Activated CD8-positive, alpha-beta T cell treated with anti-CD3 and anti-CD28 coated beads, Interleukin-2, amount 10 ng/mL, durations not matched to agents 7 days and 5 days (primary cell): ENCODE measurements around the gene POLR2F. TPM values are rescaled to one million over a fixed set of nuclear protein-coding genes. Genes with fewer than 3 reads are reported as not detected.

Experiments used
- ATAC-seq: fragments of 150-1000 bp; cut with Tn5 transposase; one replicate; pipeline ENCODE4 v1.10.0; 2021; ENCODE audit warnings: moderate library complexity
- CTCF ChIA-PET: fragments of 350-600 bp; sonication (Branson Sonifier 250); formaldehyde crosslinking; loops from one replicate; lab custom pipeline; 2021; ENCODE audit warnings: antibody characterized with exemption; lab: Charles Lee
- POLR2A ChIA-PET: fragments of 350-600 bp; sonication (Branson Sonifier 250); formaldehyde crosslinking; loops from one replicate; lab custom pipeline; 2021; ENCODE audit warnings: antibody characterized with exemption; lab: Charles Lee
- DNase-seq: peaks from one replicate; pipeline ENCODE4 v3.0.0-alpha.2; 2020
- H3K27ac Mint-ChIP-seq: one replicate; pipeline ENCODE4 v1.8.0; 2021; ENCODE audit warnings: mild to moderate bottlenecking, mixed read lengths
- H3K27me3 Mint-ChIP-seq: one replicate; pipeline ENCODE4 v1.8.0; 2021; ENCODE audit warnings: low read depth, mixed read lengths
- H3K36me3 Mint-ChIP-seq: one replicate; pipeline ENCODE4 v1.8.0; 2021; ENCODE audit warnings: low read depth, mixed read lengths
- H3K4me1 Mint-ChIP-seq: one replicate; pipeline ENCODE4 v1.8.0; 2021; ENCODE audit warnings: low read depth, mixed read lengths
- H3K4me3 Mint-ChIP-seq: one replicate; pipeline ENCODE4 v1.8.0; 2021; ENCODE audit warnings: mild to moderate bottlenecking, mixed read lengths
- H3K9me3 Mint-ChIP-seq: one replicate; pipeline ENCODE4 v1.8.0; 2022; ENCODE audit warnings: mixed read lengths; ENCODE audit not compliant: insufficient read depth
- microRNA-seq: library from miRNA; unstranded; fragments of <30 nt; microRNA quantifications from one replicate; pipeline ENCODE4 v1.2.0, GENCODE V29; 2022
- total RNA-seq, 2 experiments: library from RNA; stranded (reverse); gene quantifications; one replicate each; pipeline ENCODE4 v1.2.3, GENCODE V29; 2021

POLR2F gene
- total RNA-seq, 2 experiments from 2014 or later: 71.7 to 73.8 TPM

DNA sequence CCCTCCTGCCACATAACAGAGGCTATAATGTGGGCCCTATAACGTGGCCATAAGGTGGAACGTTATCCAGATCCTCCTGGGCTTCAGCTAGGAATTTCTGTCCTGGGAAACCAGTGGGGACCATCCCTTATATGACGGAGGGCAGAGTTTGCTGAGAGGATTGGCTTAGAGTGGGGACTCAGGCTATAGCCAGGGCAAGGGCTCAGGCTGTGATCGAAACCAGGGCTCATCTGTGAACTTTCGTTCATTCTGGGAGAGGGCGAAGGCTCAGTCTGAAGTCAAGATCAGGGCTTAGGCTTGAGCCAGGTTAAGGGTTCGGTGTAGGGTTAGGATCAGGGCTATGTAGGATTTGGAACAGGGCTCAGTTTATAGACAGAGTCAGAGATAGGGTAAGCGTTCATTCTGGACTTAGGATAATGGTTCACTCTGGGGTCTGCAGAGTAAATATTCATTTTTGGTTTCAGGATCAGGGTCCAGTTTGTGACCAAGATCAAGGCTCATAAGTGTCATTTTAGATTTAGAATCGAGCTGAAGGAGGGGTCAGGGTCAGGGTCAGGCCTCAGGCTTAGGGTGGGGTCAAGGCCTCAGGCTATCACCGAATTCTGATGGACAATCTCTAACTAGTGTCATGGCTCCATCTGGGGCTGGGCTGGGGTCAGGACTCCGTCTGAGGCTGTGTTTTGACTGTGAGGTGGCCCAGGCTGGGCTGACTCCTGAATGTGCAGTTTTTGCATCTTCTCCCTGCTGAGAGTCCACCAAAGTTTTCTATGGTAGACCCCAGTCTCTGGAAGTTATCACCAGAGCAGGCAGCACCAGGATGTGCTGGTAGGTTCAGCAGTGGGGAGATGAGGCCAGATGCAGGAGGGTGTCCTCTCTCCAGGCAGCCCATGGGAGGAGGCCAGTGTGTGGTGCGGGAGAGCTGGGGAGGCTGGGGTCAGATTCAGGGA, 64.7 kb downstream of the POLR2F start:
- POLR2A ChIA-PET: interaction anchor here (0.6 kb wide), 1 partner anchor 236 kb away, joined by 3 read pairs; no protein-coding TSS in a partner anchor
- Mint-ChIP-seq H3K27me3 (no peaks in the 10 kb centered on the region), H3K36me3 (no peaks in the 10 kb centered on the region), H3K4me1 (peaks cover 3% of the 10 kb centered on the region), H3K9me3 (no peaks in the 10 kb centered on the region), H3K27ac (no peak overlapping the region), H3K4me3 (no peak overlapping the region)
- ATAC-seq (no peak), DNase-seq (no peak)
- CTCF ChIA-PET: interaction anchor here (0.7 to 1.3 kb wide), 2 partner anchors 17 to 34 kb away, joined by 3 to 4 read pairs; no protein-coding TSS in a partner anchor

Small RNA genes within 50 kb of the gene (microRNA-seq; reads per million reads assigned to microRNA genes)
- gene MIR4534: not detected
- 2.3 reads per million for gene MIR6820

Other genes with a start within 250 kb of the POLR2F start
- gene GCAT, start 145.8 kb upstream of the POLR2F start, total RNA-seq: 10 to 100 TPM; 14.3 to 18.3 TPM
- gene GALR3, start 130.3 kb upstream of the POLR2F start, total RNA-seq: under 1 TPM in 1 of 2 experiments, not detected in 1; 0.24 TPM
- gene ANKRD54, start 109.4 kb upstream of the POLR2F start, total RNA-seq: 10 to 100 TPM; 28.6 to 29.9 TPM
- gene EIF3L, start 104.3 kb upstream of the POLR2F start, total RNA-seq: 100 to 1,000 TPM; 391 to 410 TPM
- 10 to 100 TPM; 21.3 to 24.5 TPM for gene MICALL1, start 47.4 kb upstream of the POLR2F start, total RNA-seq
- gene C22orf23, start 98 bp upstream of the POLR2F start, total RNA-seq: not detected
- not detected for gene SOX10, start 30.9 kb downstream of the POLR2F start, total RNA-seq
- gene PICK1, start 103.7 kb downstream of the POLR2F start, total RNA-seq: 10 to 100 TPM; 12.7 to 14.0 TPM
- not detected for gene SLC16A8, start 130.5 kb downstream of the POLR2F start, total RNA-seq
- under 1 TPM; 0.47 to 0.58 TPM for gene BAIAP2L2, start 157.0 kb downstream of the POLR2F start, total RNA-seq
- 10 to 100 TPM; 39.8 to 43.1 TPM for gene PLA2G6, start 228.1 kb downstream of the POLR2F start, total RNA-seq
- gene MAFF, start 248.3 kb downstream of the POLR2F start, total RNA-seq: 1 to 10 TPM; 6.8 to 9.1 TPM